Limb (tissue), 2 donors: ENCODE results near the gene SIGLEC9.

ENCODE experiments used
- DNase-seq, 2 donors: peaks; one replicate each; pipeline ENCODE4 v3.0.0-alpha.2; 2016; ENCODE audit errors: extremely low spot score in 2 of 2

Gene SIGLEC9

GRCh38 chr19:51123381-51123800, 1.3 kb upstream of the SIGLEC9 start:
- no peak for DNase-seq

GRCh38 chr19:51123802-51124201, 904 bp upstream of the SIGLEC9 start:
- DNase-seq: no peak

- no peak for DNase-seq
Observed at GRCh38 chr19:51124216-51124615, 490 bp upstream of the SIGLEC9 start.

DNA sequence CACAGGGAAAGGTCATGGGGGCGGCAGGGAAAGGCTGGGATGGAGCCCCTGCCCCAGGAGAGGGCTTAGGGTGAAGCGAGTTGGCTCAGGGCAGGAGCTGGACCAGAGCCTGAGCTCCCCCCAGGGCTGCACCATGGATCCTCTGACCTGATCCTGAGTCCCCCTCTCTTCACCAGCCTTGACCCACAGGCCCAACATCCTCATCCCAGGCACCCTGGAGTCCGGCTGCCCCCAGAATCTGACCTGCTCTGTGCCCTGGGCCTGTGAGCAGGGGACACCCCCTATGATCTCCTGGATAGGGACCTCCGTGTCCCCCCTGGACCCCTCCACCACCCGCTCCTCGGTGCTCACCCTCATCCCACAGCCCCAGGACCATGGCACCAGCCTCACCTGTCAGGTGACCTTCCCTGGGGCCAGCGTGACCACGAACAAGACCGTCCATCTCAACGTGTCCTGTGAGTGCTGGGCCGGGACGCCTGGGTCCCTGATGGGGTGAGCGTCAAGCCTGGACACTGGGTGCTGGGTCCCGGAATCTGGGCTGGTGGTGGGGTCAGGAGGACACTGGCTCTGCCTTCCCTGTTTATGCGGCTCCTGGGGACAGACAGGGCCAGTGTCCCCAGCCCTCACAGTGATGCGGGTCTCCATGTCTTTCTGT, 842 bp downstream of the SIGLEC9 start:
- no peak for DNase-seq

GRCh38 chr19:51127032-51127431, 2.3 kb downstream of the SIGLEC9 start:
- DNase-seq: no peak

DNA sequence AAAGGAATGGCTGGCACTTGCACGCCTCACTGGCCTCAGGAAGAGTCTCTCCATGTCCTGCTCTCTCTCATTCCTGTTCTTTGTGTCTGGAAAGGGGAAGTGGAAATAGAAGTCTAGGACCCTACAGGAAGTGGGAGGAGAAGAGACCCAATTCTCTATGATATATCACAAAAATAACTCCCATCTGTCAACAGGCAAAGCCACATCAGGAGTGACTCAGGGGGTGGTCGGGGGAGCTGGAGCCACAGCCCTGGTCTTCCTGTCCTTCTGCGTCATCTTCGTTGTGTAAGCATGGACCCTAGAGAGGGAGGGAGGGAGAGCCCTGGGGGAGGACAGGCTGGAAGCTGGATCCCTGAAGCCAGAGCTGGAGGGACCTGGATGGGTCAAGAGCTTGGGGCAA, 3.0 kb downstream of the SIGLEC9 start:
- no peak for DNase-seq

- no peak for DNase-seq
Observed at GRCh38 chr19:51128227-51128626, 3.5 kb downstream of the SIGLEC9 start.

DNA sequence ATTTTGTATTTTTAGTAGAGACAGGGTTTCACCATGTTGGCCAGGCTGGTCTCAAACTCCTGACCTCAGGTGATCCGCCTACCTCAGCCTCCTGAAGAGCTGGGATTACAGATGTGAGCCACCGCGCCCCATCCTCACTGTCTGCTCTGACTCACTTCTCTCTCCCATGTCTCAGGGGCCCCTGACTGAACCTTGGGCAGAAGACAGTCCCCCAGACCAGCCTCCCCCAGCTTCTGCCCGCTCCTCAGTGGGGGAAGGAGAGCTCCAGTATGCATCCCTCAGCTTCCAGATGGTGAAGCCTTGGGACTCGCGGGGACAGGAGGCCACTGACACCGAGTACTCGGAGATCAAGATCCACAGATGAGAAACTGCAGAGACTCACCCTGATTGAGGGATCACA, 5.0 kb downstream of the SIGLEC9 start:
- DNase-seq: no peak

DNA sequence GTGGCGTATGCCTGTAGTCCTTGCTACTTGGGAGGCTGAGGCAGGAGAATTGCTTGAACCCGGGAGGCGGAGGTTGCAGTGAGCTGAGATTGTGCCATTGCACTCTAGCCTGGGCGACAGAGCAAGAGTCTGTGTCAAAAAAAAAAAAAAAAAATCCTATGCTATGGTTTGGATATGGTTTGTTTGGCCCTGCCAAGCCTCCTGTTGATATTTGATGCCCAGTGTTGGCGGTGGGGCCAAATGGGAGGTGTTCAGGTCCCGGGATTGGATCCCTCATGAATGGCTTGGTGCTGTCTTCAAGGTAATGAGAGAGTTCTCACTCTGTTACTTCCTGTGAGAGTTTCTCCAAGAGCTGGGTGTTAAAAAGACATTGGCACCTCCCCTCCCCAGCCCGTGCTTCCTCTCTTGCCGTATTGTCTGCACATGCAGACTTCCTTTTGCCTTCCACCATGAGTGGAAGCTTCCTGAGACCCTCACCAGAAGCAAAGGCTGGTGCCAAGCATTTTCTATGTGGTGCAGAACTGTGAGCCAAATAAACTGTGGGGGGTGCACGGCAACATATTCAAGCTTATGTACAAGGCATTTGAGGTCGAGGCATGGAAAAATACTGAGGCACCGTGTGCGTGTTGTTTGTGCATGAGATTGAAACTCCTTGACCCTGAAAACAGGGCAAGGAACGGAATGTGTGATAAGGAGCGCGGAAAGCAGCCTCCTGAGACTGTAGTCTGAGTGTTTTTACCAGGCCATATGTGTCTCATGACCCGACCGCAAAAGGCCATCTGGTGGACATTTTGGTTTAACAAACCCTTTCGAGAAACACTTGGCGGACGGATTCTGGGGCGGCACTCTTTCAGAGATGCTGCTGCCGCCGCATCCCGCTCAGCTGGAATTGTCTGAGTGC, 7.3 kb downstream of the SIGLEC9 start:
- peak in 1 of 2 donors; percentile 8 for DNase-seq

DNA sequence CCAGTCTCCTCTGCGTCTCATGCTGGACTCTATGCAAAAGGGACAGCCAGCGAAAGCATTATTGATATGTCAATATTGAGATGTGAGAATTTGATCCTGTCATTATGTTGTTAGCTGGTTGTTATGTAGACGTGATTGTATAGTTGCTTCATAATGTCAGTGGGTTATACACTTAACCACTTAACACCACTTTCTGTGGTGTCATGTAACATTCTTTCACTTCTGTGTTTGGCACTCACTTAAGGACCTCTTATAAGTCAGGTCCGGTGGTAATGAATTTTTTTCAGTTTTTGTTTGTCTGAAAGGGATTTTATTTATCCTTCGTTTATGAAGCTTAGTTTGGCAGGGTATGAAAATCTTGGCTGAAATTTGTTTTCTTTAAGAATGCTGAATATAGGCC, 10.3 kb downstream of the SIGLEC9 start:
- no peak for DNase-seq

DNA sequence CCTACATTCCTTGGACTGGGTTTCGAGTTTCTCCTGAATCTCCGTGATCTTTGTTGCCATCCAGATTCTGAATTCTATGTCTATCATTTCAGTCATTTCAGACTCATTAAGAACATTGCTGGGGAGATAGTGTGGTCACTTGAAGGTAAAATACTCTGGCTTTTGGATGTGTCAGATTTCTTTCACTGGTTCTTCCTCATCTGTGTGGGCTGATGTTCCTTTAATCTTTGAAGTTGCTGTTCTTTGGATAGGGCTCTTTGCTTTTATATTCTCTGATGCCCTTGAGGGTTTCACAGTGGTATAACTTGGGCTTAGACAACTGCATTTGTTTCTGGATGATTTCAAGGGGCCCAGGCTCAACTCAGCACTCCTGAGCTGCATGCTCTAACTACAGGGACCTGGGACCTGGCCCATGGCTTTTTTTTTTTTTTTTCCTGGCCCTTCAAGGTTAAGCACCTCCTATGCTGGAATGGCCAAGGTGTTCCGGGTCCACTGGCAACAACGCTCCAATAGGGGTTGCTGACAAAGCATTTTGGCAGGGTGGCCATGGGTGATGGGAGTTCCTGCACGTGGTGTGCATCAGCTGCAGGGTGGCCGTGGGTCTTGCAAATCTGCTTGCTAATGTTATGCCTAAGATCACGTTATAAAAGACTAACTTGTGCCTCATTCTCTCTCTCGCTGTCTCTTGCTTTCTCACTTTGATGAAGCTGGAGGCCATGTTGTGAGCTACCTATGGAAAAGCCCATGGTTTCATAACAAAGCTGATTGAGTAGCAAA, 11.5 kb downstream of the SIGLEC9 start:
- DNase-seq: no peak

DNA sequence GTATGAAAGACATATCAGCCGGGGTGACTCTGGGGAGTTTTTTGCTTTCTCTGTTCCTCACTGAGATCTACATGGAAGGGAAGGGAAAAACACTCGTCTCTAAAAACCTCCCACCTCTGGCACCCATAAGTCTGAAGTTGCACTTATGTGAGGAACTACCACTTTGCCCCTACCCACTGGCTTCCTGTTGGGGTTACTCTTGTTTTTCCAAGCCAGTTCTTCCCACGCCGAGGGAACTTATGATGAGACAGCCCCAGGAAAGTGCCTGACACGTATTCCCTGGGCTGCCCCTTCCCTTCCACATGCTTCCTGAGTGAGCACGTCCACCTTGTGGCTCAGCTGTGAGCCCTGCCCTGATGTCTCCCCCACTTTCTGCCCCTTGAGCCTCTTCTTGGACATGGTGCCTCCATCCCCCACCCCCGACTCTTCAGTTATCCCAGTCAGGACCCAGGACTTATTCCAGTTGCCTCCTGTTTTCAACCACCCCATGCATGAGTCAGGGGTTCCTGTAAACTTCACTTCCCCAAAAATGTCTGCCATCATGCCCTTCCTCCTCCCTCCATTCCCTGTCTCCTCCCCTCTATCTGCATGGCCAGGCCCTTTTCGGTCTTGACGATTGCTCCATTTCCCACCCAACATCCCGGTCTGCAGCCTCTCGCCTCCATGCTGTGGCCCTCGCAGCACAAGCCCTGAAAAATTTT, 12.3 kb downstream of the SIGLEC9 start:
- no peak for DNase-seq

DNA sequence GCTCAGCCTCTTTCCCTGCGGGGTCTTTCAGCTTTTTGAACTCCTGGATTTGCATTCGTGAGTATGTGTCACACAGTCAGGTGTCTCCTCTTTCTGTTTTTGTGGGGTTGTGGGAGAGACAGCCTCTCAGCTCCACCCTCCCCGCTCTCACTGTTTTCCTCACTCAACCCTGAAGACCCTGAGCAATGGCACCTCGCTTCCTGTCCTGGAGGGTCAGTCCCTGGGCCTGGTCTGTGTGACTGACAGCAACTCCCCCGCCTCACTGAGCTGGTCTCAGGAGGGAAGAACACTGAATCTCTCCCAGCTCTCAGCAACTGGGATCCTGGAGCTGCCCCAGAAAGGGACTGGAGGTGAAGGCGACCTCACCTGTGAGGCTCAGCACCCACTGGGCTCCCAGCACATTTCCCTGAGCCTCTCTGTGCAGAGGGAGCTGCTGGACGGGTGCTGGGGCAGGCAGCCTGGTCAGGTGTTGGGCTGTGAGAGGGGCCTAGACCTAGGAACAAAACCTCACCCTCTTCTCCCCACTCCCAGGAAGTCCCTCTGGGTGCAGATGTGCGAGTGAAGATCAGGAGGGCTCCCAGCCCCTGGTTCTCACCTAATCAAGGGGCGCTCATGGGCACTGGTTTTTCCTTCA, 13.2 kb downstream of the SIGLEC9 start:
- DNase-seq: no peak

DNA sequence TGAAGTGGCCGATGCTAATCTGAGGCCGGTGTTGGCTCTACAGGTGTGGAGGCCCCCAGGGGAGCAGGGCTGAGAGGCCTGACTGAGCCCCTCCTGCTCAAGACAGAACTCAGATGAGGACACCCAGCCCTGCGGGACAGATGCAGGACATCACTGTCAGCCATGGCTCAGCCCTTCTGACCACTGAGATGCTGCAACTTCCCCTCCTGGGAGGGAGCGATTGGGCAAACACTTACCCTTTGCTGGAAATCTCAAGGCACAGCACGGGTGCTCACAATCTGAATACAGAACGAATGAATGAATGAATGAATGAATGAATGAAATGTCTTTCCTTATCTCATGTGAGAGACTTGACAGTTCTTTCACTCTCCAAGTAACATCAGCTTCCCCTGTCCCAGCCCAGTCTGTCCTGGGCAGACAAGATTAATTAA, 13.9 kb downstream of the SIGLEC9 start:
- DNase-seq: no peak

- no peak for DNase-seq
Observed at GRCh38 chr19:51139299-51140014, 14.8 kb downstream of the SIGLEC9 start.

GRCh38 chr19:51140441-51140840, 15.7 kb downstream of the SIGLEC9 start:
- no peak for DNase-seq

DNA sequence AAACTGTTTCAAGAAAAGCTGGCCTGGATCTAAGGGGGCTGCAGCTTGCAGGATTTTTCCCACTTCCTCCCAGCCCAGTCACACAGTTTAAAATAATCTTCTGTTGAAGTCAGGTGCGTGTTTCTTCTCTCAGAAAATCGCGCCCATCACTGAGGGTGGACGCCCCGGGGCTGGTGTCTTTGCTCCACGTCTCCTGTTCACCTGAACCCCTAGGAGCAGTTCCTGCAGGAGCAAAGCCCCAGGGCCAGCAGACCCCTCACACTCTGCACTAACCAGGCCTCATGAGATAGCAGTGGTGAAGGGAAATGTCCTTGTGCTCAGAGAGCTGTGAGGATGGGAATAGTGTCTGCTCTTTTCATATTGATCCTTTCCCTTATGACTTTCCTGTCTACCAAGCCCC, 16.5 kb downstream of the SIGLEC9 start:
- DNase-seq: no peak

DNA sequence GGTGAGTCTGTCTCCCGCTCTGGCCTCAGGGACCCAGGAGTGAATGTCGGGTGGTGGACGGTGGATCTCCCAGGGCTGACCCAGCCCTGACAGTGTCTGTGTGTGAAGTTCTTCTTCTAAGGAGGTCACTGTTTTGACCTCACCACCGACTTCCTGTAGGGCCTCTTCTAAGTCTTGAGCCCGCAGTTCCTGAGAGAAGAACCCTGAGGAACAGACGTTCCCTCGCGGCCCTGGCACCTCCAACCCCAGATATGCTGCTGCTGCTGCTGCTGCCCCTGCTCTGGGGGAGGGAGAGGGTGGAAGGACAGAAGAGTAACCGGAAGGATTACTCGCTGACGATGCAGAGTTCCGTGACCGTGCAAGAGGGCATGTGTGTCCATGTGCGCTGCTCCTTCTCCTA, 17.4 kb downstream of the SIGLEC9 start, which contains the start of gene SIGLEC7:
Gene SIGLEC7, plus strand, starts transcription at position 183 of the 400 bp plus-strand sequence. Its CDS starts 69 bp downstream, at position 252.
- DNase-seq: no peak

DNA sequence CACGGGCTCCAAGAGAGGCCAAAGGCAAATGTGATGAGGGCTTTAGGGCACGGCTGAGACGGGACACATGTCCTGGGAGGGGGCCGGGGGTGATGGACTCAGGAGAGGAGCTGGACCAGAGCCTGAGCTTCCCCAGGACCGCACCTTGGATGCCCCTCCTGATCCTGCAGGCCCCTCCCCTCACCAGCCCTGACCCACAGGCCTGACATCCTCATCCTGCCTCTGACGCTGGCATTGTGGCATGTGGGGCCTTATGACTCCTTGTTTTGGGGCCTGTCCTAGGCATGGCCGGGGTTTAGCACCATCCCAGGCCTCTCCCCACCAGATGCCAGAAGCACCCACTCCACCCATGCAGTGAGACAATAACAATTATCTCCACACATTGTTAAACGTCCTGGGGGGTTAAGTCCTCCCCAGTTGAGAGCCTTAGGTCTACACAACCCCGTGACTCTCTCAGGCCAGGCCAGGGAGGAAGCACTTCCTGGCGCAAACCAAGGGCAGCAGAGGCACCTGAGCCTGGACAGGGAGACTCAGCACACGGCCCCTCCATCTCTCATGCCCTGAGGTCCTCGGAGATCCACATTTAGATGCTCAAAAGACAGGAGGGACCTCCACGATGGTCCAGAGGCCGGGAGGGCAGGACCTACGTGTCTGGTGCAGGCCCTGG, 18.2 kb downstream of the SIGLEC9 start:
- peak in 1 of 2 donors; percentile 4 for DNase-seq

DNA sequence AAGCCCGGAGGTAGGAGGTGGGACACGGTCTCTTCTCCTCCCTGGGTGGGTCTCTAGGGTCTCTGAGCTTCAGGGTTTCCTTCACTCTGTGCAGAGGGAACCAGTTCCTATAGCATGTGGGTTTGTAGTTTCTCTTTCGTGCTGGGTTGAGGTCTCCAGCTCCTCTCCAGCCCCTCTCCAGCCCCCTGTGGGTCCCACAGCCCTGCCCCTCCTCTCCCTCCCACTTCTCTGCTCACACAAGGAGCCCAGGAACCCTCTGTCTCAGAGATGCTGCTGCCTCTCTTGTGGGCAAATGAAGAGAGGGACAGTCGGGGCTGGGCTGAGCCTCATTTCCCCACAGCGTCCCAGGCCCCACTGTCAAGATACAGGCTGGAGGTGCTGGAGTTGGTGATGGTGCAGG, 18.8 kb downstream of the SIGLEC9 start:
- DNase-seq: peak in 1 of 2 donors; percentile 10
